Activated CD8-positive, alpha-beta T cell treated with anti-CD3 and anti-CD28 coated beads for 36 hours (primary cell): ENCODE results near the gene PFDN2. TPM values are rescaled to one million over a fixed set of nuclear protein-coding genes. Genes with fewer than 3 reads are reported as not detected.

Experiments
- ATAC-seq: fragments of 200-7000 bp; cut with Tn5 transposase; one replicate; pipeline ENCODE4 v1.10.0; 2021; ENCODE audit warnings: mild to moderate bottlenecking, moderate library complexity
- CTCF ChIA-PET: fragments of 350-600 bp; sonication (Branson Sonifier 250); formaldehyde crosslinking; loops from one replicate; lab custom pipeline; 2021; ENCODE audit warnings: antibody characterized with exemption; lab: Charles Lee
- POLR2A ChIA-PET: fragments of 350-600 bp; sonication (Branson Sonifier 250); formaldehyde crosslinking; loops from one replicate; lab custom pipeline; 2021; ENCODE audit warnings: antibody characterized with exemption; lab: Charles Lee
- DNase-seq: peaks from one replicate; pipeline ENCODE4 v3.0.0-alpha.2; 2020
- H3K27ac Mint-ChIP-seq: one replicate; pipeline ENCODE4 v1.8.0; 2021; ENCODE audit warnings: mild to moderate bottlenecking, mixed read lengths
- H3K27me3 Mint-ChIP-seq: one replicate; pipeline ENCODE4 v1.8.0; 2021; ENCODE audit warnings: mixed read lengths
- H3K36me3 Mint-ChIP-seq: one replicate; pipeline ENCODE4 v1.8.0; 2021; ENCODE audit warnings: low read depth, mixed read lengths
- H3K4me1 Mint-ChIP-seq: one replicate; pipeline ENCODE4 v1.8.0; 2021; ENCODE audit warnings: low read depth, mixed read lengths
- H3K4me3 Mint-ChIP-seq: one replicate; pipeline ENCODE4 v1.8.0; 2021; ENCODE audit warnings: mild to moderate bottlenecking, moderate library complexity, mixed read lengths
- H3K9me3 Mint-ChIP-seq: one replicate; pipeline ENCODE4 v1.8.0; 2021; ENCODE audit warnings: mixed read lengths
- intact Hi-C: fragments of 100-400 bp; cut with micrococcal nuclease; formaldehyde crosslinking; loops from one replicate; pipeline ENCODE4 v1.10.0; 2022
- total RNA-seq, 2 experiments: library from RNA; stranded (reverse); gene quantifications; one replicate each; pipeline ENCODE4 v1.2.3, GENCODE V29; 2021
- TF ChIP-seq, protein P1 (sequence below): fragments of 200-600 bp; IDR thresholded peaks from one replicate; pipeline ENCODE4 v1.8.0; 2022; ENCODE audit warnings: antibody characterized with exemption, mild to moderate bottlenecking

PFDN2 gene
- total RNA-seq, 2 experiments from 2014 or later, result 137 to 144 TPM

DNA sequence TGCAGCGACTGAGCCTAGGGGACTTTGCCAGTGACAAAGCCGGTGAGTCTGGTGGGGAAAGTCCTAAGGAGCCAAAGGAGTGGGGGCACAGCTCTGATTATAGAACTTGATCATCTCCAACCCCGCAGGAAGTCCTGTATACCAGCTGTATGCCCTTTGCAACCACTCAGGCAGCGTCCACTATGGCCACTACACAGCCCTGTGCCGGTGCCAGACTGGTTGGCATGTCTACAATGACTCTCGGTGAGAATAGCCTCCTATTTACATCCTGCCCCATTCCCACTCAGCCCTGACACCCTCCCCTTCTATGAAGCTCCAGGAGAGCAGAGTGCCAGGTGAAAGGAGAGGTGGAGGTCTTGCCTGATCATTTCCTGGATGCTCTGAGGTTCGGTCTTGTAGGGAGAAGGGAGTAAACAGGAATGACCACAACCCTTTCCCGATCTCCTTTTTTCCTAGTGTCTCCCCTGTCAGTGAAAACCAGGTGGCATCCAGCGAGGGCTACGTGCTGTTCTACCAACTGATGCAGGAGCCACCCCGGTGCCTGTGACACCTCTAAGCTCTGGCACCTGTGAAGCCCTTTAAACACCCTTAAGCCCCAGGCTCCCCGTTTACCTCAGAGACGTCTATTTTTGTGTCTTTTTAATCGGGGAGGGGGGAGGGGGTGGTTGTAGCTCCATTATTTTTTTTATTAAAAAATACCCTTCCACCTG, 47.2 kb upstream of the PFDN2 start:
- intact Hi-C loops, result no loop called here
- DNase-seq (no peak), ATAC-seq (no peak)
- Mint-ChIP-seq H3K27me3 (no peaks in the 10 kb centered on the region), H3K27ac (peak overlapping the region; percentile 95), H3K36me3 (peaks cover 17% of the 10 kb centered on the region), H3K9me3 (no peaks in the 10 kb centered on the region), H3K4me1 (peaks cover 56% of the 10 kb centered on the region), H3K4me3 (no peak overlapping the region)
- TF ChIP-seq, protein P1, sequence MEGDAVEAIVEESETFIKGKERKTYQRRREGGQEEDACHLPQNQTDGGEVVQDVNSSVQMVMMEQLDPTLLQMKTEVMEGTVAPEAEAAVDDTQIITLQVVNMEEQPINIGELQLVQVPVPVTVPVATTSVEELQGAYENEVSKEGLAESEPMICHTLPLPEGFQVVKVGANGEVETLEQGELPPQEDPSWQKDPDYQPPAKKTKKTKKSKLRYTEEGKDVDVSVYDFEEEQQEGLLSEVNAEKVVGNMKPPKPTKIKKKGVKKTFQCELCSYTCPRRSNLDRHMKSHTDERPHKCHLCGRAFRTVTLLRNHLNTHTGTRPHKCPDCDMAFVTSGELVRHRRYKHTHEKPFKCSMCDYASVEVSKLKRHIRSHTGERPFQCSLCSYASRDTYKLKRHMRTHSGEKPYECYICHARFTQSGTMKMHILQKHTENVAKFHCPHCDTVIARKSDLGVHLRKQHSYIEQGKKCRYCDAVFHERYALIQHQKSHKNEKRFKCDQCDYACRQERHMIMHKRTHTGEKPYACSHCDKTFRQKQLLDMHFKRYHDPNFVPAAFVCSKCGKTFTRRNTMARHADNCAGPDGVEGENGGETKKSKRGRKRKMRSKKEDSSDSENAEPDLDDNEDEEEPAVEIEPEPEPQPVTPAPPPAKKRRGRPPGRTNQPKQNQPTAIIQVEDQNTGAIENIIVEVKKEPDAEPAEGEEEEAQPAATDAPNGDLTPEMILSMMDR, result no peak
- POLR2A ChIA-PET, result interaction anchor here (0.7 to 6.5 kb wide), 13 partner anchors 7 to 353 kb away, joined by 3 to 46 read pairs (median 4); partner anchors contain the start of genes B4GALT3, NIT1, PFDN2 and TOMM40L
- CTCF ChIA-PET, result interaction anchor here (0.7 to 4.3 kb wide), 30 partner anchors 11 to 217 kb away, joined by 3 to 50 read pairs (median 6); partner anchors contain the start of genes APOA2, B4GALT3, CFAP126 and DEDD

DNA sequence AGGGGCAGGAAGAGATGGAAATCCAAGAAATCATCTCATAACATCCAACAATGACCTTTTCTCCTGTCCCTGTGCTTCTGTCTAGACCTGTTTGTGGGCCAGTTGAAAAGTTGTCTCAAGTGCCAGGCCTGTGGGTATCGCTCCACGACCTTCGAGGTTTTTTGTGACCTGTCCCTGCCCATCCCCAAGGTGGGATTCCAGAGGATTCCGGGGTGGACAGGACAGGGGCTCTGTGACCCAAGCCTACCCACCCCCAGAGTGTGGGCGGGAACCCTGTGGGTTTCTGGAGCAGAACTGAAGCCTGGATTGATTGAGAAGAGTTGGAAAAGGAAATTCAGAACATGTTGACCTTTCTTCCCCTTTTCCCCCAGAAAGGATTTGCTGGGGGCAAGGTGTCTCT, 46.0 kb upstream of the PFDN2 start:
- ChIA-PET POLR2A (interaction anchor here (0.8 to 6.5 kb wide), 3 partner anchors 9 to 45 kb away, joined by 3 to 46 read pairs (median 34); partner anchors contain the start of genes B4GALT3 and UFC1), CTCF (interaction anchor here (1.8 to 2.9 kb wide), 3 partner anchors 10 to 46 kb away, joined by 4 to 50 read pairs (median 16); partner anchors contain the start of genes NIT1, PFDN2 and UFC1)
- Mint-ChIP-seq H3K9me3 (no peaks in the 10 kb centered on the region), H3K27me3 (no peaks in the 10 kb centered on the region), H3K4me1 (peaks cover 64% of the 10 kb centered on the region), H3K4me3 (no peak overlapping the region), H3K36me3 (peaks cover 21% of the 10 kb centered on the region), H3K27ac (peak overlapping the region; percentile 1)
- ATAC-seq (no peak), DNase-seq (no peak)
- TF ChIP-seq, protein P1, result no peak
- intact Hi-C loops, result no loop called here

DNA sequence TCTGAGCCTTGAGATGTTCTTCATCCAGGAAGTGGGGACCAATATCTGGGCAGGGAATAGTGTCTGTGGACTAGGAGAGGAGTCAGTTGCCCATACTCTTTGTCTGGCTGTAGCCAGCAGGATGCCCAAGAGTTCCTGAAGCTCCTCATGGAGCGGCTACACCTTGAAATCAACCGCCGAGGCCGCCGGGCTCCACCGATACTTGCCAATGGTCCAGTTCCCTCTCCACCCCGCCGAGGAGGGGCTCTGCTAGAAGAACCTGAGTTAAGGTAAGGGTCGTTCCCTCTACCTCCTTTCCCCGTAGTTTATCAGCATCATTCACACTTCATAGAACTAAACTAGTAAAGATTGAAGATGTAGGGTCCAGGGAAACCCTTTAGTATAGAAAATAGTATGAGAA, 45.0 kb upstream of the PFDN2 start:
- intact Hi-C loops, result no loop called here
- POLR2A ChIA-PET, result interaction anchor here (0.9 to 6.5 kb wide), 3 partner anchors 13 to 96 kb away, joined by 3 to 46 read pairs (median 4); partner anchors contain the start of genes B4GALT3 and PCP4L1
- no peak overlapping the region for H3K4me3 Mint-ChIP-seq

DNA sequence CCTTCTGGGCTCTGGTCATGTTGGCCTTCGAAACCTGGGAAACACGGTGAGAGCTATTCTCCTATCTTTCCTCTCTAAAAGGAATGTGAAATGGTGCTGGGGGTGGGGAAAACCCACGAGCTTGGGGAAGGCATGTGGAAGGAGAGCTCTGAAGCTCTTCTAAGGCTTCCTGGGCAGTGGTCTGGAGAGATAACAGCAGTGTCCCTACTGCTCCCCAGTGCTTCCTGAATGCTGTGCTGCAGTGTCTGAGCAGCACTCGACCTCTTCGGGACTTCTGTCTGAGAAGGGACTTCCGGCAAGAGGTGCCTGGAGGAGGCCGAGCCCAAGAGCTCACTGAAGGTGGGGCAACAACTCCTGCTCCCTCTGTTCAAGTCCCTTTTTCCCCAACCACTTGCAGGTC, 44.2 kb upstream of the PFDN2 start:
- intact Hi-C loops, result no loop called here
- no peaks in the 10 kb centered on the region for H3K9me3 Mint-ChIP-seq
- TF ChIP-seq, protein P1, result no peak
- ATAC-seq (no peak), DNase-seq (no peak)
- H3K4me1 Mint-ChIP-seq, result peaks cover 60% of the 10 kb centered on the region
- ChIA-PET POLR2A (interaction anchor here (0.7 to 1.2 kb wide), 6 partner anchors 20 to 117 kb away, joined by 3 to 4 read pairs (median 3); partner anchors contain the start of genes NDUFS2 and PCP4L1), CTCF (interaction anchor here (1.6 to 1.8 kb wide), 3 partner anchors 44 to 129 kb away, joined by 3 to 7 read pairs (median 4); partner anchors contain the start of genes NIT1, PFDN2 and TOMM40L)
- H3K36me3 Mint-ChIP-seq, result peaks cover 27% of the 10 kb centered on the region
- peak overlapping the region; percentile 3 for H3K4me3 Mint-ChIP-seq
- H3K27ac Mint-ChIP-seq, result peak overlapping the region; percentile 9
- H3K27me3 Mint-ChIP-seq, result no peaks in the 10 kb centered on the region

More for the DNA sequence above, 45.0 kb upstream of the PFDN2 start:
- Mint-ChIP-seq H3K4me1 (peaks cover 65% of the 10 kb centered on the region), H3K27ac (no peak overlapping the region), H3K36me3 (peaks cover 24% of the 10 kb centered on the region), H3K27me3 (no peaks in the 10 kb centered on the region), H3K9me3 (no peaks in the 10 kb centered on the region)
- CTCF ChIA-PET, result interaction anchor here (1.6 to 1.8 kb wide), 3 partner anchors 45 to 128 kb away, joined by 3 to 7 read pairs (median 4); partner anchors contain the start of genes NIT1, PFDN2 and TOMM40L
- TF ChIP-seq, protein P1, result no peak
- DNase-seq, result no peak
- ATAC-seq, result no peak
